ENCODE measurements around the gene CERS6.

GRCh38 chr2:168482269-168482668, 26.2 kb downstream of the CERS6 start:
- TF ChIP-seq CTCF (conservative IDR thresholded peaks at IDR 0.05), result no peak
- TF ChIP-seq ZFX (IDR thresholded peaks at IDR 0.05), result no peak
